Embryonic facial prominence (tissue), 1 donor: ENCODE data around the gene EXOG.
A peak's percentile ranks its signal among the peaks of the same experiment; 100 is the strongest.

ENCODE experiments used
- DNase-seq: peaks from one replicate; pipeline ENCODE4 v3.0.0-alpha.2; 2016; ENCODE audit errors: extremely low spot score

EXOG gene

DNA sequence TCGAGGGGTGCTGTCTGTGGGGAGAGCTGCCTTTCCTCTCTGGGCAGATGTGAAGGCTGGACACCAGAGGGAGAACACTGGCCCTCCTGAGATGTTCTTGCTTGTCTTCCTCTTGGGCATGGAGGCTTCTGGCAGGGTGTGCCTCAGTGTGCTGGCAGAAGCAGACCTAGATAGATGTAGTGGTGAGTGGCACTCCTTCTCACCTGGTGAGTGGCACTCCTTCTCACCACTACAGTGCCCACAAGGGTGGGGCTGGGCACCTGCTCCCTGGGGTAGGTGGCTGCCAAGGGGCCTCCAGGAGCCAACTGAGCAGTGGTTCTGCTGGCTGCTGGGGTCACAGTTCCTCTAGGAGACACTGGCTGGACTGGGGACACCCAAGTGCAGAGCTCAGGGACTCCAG, 23.8 kb upstream of the EXOG start:
- no peak for DNase-seq

DNA sequence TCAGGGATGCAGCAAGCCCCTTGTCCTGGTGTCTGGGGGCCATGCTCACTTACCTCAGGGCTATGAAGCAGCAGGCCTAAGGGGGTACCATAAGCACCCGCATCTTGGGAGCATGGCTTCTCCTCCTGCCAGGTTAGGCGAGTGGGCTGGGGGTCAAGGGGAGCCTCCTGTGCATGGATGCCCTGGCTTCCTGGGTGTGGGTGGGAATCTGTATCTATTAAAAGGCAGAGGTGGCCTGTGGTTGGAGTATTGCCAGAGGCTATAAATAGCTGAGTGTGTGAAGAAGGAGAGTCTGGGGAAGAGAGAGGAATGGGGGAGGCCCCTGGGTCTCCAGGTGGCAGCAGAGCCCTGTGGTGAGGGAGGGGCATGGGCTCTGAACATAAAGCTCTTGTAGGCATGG, 22.9 kb upstream of the EXOG start:
- no peak for DNase-seq

DNA sequence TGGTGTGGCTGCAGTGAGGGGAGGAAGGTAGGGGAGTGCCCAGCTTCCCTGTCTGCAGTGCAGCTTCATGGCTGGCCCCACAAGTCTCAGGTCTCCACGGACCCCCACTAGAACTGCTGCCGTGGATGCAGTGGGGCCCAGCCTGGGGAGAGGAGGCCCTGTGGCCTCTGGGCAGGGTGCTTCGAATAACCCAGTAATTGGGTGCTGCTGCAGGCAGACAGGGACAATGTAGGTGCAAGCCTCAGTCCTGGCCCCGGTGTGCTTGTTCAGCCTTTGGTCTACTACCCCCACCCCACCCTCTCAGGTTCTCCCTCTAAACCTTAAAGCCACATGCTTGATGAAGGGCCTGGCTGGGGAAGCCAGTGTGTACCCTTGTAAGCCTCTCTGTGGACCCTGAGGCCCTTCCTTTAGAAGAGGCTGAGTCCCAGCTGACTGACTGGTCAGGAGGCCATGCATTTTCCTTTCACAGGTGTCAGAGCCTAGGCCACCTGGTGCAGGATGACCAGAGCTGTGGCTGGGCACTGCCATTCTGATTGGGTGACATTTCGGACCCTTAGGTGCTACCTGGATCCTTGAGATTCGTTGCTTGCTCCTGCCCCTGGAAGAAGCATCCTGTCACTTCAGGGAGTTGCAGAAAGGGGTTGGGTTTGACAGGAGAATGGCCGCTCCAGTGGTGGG, 21.1 kb upstream of the EXOG start:
- no peak for DNase-seq

DNA sequence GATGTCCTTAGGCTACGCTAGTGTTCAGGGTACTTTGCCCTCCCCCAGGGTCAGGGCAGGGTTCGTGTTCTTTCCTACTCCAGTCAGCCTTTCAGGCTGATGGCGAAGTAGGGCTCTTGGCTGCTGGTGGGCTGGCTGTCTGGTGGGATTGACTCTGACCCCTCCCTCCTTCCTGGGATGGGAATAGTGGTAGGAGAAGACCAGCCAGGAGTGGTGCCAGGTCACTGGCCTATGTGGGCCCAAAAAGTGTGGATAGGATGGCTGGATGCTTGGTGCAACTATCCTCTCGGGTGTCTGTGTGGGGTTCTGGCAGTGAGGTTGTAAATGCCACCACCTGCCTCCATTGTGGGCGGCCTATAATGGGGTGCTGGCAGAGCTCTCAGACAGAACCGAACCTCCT, 20.4 kb upstream of the EXOG start:
- no peak for DNase-seq

DNA sequence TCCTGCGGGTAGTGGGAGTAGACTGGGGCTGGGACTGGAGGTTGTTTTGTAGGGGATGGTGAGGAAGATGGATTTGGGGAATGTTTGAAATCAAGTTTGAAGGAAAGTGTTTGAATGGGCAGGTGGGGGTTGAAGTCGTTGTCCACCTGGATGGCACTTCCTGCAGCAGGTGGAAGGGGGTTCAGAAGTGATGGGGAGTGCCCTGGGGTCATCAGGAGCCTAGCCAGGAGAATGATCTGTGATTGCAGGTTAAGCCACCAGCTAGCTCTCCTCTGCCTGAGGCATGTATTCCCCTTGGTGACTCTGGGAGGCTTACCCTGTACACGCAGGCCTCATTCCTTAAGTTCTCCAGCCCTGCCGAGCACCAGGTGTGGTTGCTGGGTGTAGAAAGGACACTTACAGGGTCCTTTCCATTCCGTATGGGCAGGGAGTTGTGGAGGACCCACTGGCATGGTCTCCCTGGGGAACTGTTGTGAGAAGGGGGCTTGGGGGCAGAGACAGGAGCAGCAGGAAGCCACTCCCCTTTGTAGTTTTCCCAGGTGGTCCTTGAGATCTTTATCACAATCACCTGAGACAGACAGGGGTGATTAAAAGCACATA, 19.9 kb upstream of the EXOG start:
- no peak for DNase-seq

DNA sequence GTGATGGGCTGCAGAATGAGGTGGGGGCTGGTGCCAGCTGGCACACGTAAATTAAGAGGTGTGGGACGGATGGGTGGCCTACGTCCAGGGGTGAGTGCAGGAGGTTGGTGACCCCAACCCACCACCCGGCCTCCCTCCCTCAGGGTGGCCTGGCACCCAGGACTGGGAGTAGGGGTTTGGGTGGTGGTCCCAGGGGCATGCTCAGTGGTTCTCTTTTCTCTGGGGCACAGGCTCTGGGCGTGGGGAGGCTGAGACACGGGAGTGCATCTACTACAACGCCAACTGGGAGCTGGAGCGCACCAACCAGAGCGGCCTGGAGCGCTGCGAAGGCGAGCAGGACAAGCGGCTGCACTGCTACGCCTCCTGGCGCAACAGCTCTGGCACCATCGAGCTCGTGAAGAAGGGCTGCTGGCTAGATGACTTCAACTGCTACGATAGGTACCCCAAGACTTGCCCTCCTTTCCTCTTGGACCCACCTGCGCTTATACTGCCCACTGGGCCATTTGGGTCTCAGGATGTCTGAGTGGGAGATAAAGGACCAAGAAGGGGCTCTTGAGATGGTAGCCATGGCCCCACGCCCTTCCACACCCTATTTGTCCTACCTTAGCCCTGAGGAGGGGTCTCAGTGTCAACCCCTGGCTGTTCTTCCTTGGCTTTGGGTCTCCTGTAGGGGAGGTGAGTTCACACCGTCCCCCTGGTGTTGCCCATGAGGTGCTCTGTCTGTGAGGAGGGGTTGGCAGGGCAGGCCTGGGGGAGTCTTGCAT, 18.9 kb upstream of the EXOG start:
- no peak for DNase-seq

DNA sequence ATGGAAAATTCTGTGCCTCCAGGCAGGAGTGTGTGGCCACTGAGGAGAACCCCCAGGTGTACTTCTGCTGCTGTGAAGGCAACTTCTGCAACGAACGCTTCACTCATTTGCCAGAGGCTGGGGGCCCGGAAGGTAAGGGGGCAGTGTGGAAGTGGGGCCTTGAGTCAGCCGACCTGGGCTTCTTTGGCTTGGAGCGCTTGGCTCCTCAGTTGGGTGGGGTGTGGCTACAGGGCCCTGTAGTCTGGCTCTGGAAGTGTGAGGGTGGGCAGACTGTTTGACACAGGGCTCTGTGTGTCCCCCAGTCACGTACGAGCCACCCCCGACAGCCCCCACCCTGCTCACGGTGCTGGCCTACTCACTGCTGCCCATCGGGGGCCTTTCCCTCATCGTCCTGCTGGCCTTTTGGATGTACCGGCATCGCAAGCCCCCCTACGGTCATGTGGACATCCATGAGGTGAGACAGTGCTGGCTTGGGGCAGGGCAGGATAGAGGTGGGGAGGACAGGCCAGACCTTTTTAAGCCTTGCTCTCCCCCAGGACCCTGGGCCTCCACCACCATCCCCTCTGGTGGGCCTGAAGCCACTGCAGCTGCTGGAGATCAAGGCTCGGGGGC, 18.2 kb upstream of the EXOG start:
- DNase-seq: no peak

DNA sequence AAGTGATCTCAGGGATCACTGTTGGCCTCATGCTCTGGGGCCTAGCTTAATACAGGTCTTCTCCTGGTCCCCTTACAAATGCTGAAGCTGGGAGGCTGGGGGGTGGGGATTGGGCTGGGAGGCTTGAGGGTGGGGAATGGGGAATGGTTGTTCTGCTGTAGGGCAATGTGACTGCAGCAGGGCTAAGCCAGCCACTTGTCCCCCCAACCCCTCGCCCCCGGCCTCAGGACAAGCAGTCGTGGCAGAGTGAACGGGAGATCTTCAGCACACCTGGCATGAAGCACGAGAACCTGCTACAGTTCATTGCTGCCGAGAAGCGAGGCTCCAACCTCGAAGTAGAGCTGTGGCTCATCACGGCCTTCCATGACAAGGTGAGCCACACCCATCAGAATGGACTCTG, 17.2 kb upstream of the EXOG start:
- DNase-seq: no peak

DNA sequence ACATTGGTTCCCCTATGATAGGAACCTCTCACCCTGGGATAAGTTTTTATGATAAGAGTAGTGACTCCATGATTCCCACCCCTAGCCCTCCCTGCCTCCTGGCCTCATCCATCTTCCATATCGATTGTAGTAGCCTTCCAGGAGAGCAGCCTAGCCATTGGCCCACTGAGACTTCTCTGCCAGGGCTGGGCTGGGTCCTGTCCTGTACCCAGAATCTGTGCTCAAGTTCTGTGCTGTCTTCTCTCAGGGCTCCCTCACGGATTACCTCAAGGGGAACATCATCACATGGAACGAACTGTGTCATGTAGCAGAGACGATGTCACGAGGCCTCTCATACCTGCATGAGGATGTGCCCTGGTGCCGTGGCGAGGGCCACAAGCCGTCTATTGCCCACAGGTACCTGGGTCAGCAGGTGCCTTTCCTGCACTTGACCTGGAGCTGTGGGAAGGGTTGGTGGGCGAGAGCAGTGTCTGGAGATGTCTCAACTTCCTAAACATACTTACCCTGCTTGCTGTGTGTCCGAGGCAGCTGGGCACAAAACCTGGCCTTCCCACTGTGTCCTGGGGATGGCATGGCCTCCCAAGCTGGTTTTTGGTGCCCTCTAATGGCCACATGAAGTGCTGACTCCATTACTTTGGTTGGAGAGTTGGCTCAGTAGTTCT, 16.6 kb upstream of the EXOG start:
- no peak for DNase-seq

DNA sequence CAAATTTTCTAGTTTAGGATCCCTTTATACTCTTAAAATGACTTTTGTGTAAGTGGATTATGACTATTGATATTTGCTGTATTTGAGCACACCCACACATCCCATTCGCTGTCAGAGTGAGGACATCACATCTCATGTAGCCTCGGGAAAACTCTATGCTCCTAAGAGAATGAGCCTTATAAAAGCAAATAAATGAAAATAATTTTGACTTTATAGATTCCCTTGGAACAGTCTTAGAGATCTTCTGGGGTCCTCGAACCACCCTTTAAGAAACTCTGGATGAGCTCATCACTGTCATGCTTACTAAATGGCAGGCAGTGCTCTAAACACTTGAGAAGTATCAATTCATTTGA, 16.1 kb upstream of the EXOG start:
- DNase-seq: no peak

DNA sequence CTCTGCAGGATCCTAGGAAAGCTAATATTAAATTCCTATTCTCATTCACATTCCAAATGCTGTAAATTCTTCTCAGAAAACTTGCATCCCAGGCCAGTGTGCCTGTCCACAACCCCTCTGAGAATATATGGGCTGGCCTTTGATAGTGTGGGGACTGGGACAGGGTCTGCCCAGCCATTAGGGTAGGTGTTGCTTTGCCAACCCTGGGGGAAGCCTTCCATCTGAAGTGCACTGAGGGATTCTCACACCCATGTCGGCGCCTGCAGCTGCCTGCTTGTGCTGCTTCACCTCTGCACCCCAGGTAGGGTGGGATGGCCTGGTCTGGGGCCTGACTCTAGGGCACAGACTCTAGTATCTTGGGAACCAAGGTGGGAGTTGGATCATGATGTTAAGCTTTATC, 15.2 kb upstream of the EXOG start:
- no peak for DNase-seq

DNA sequence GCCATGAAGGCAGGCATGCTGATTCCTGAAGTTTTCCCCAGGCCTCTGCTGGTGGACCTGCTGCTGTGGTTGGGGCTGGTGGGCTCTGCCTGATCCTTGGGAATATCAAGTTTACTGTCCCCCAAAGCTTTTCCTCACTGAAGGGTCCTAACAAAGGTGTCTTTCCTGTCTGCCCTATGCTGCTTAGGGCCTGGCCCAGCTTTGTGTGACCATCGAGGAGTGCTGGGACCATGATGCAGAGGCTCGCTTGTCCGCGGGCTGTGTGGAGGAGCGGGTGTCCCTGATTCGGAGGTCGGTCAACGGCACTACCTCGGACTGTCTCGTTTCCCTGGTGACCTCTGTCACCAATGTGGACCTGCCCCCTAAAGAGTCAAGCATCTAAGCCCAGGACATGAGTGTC, 13.2 kb upstream of the EXOG start:
- DNase-seq: no peak

DNA sequence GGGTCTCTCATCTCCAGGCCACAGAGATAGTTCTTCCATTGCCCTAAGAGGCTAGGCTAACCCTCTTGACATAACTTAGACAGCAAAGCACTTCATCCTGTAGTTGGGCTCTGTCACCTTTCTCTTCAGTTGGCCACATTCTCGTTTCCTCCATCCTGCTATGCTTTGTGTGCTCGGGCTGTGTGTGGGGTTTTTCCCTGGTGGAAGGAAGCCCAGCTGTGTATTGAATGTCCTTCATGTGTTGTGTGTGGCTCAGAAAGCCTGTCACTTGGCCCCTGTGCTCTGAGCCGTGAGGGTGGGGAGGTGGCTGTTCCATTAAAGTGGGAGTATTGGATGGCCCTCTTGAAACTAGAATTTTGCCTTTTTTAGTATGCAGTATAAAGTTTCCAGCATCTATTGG, 8.8 kb upstream of the EXOG start:
- DNase-seq: no peak

DNA sequence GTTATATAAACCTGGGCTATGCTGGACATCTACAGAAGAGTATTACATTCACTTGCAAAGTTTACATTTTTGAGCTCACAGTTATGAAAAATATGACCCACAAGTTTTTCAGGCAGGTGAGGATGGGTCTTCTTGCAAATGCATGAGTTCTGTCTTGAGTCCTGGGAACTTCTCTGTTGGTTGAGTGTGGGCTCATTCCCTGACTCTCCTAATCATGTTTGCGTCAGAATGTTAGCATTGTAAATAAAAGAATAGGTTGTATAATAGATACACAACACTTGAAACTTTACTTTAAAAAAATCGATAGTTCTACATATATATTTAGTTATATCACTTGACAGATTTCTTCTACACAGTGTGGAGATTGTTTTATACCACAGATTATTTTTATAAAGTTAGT, 7.2 kb upstream of the EXOG start:
- no peak for DNase-seq

DNA sequence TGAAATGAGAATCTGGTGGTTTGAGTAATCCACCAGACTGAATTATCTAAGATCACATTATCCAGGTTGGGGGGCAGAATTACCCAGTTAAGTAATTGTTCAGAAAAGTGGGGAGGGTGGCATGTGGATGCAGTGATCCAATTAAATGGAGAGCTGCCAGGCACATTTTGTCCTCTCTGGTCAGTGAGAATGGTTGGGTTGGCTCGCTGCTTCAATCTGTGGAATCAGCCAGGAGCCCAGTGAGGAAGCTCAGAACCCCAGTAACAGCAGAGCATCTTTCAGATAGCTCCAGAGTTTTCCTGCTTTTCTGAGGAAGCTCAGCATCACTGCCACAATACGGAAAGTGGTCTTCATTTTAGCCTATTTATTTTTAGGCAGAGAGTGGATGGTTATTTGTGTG, 6.4 kb upstream of the EXOG start:
- DNase-seq: no peak

DNA sequence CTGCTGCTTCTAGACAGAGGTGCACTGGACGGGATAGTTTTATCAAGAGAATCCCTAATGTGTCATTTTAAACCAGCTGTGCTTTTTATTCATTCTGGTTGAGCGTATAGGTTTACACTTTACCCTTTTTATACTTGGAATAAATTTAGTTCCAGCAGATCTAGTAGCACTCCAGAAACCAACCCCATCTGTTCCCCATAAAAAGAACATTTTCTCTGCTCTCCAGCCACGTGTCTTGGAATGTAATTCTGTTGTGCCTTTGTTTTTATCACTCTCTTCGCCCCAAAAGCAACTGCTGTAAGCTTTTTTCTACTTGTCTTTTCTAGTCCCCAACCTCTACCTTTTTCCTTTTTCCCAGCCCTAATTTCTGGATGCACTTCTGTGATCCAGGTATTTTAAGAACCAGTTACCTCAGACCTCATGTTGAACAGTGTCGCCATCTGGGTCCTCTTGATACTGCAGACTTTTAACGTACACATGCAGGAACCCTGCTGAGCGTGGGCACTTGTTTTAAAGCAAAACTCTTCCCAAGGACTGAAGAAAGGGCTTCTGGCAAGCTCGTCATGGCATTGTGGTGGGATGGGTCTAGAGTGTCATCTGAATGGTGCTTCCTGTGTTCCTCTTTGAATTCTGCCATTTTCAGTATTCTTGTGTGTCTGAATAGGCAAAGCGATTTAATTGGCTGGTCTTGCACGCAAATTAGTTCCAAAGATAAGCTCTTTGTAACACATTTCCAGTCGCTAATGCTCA, 5.7 kb upstream of the EXOG start:
- DNase-seq: peak; percentile 62

DNA sequence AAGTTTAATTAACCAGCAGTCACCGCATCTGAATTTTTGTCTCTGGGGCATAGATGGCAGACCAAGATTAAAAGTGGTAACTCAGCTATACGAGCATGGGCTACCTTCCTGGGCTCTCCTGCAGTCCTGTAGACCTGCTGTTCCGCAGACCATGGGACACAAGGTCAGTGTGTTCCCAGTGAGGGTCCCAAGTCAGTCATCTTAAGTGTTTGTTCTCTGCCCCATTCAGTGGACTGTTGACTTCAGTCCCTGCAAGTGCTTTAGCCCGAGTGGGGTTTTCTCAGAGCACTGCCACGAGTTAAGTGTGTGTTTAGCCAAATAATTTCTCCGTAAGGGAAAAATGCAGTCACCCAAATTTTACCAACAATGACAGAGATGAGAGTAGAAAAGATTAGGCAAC, 4.9 kb upstream of the EXOG start:
- DNase-seq: no peak

DNA sequence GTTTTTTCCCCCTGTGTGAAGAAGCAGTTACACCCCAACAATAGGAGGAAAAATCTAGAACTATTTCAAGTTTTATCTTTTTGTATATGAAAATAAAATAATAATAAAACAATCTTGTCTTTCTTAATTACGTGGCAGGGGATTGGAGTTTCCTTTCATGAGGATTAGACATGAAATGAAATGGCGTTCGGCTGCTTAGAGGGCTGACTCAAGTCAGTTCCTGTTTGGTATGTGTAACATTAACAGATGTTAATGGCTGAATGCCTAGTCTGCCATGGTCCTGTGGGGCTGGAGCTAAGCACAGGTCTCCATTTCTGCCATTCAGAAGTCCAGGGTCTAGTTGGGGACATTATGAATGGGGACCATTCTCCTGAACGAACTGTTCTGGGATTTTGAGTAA, 3.1 kb upstream of the EXOG start:
- DNase-seq: no peak

DNA sequence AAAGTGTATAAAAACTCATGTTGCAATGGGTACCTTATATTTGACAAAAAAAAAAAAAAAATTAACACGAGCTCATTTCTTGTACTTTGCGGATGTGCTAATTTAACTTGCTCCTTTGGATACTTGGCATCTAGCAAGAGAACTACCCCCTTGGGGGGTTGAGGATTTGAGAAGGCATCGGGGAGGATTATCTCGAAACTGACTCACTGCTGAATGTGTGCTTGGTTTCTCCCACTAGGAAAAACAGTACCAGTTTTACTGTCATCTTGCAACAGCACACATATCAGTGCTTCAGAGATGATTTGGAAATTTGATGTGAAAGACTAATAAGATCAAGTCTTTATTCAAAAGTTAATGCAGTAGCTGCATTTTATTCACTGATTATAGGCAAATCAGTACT, 891 bp downstream of the EXOG start:
- DNase-seq: no peak

DNA sequence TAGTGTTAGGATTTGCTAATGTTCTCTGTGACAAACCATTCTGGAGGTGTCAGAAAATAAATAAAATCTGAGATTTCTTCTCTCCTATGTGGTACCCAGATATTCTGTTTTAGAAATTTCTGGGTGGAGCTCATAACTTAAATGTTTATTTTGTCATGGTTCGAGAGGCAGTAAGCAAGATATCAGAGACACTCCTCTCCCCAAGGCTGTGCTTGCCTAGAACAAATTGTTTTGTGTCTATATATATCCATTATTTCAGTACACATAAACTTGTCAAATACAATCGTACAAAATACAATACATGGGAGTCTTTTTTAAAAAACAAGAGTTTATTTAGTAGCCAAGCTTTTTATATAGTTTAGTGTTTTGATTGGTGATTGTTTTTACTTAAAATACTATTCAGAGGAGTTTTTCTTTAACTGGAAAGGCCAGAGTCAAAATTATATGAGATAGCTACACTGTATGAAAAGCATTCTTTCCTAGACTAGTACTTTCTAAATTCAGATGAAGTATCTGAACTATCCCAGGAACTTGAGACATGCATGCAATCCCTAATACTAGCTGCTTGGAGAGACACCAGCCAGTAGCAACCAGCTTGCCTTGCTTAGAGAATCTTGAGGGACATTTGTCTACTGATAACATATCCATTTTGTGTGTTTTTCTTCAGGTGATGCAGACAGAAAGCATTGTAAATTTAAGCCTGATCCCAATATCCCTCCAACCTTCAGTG, 4.7 kb downstream of the EXOG start:
- DNase-seq: no peak

DNA sequence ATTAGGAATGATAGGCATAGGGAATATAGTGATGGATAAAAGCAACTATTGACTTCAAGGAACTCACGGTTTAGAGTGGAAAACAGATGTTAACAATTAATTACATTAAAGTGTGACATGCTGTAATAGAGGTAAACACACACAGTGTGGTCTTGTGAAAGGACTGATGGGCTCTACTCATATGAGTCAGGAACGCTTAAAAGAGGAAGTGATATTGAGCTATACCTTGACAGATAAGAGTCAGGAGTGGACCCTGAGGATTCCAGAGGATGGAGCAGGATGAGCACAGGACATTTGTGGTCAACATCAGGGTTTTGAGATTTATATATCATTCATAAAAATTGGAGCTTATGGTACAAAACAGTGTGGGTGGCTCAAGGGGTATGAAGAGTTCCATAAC, 11.0 kb downstream of the EXOG start:
- no peak for DNase-seq
